Stimulated activated CD8-positive, alpha-beta memory T cell treated with anti-CD3 and anti-CD28 coated beads, Interleukin-15, amount 100 ng/mL, for 1 hour (primary cell): ENCODE measurements around the gene AGTPBP1.
A peak's percentile ranks its signal among the peaks of the same experiment; 100 is the strongest.
"Not testable (repeated sequence)": the region's sequence is repeated elsewhere in the genome, so short reads cannot be mapped to it uniquely, and the experiment has no call there.

ENCODE experiments used
- DNase-seq: peaks from one replicate; pipeline ENCODE4 v3.0.0-alpha.2; 2020; ENCODE audit warnings: low read depth

The AGTPBP1 gene, protein sequence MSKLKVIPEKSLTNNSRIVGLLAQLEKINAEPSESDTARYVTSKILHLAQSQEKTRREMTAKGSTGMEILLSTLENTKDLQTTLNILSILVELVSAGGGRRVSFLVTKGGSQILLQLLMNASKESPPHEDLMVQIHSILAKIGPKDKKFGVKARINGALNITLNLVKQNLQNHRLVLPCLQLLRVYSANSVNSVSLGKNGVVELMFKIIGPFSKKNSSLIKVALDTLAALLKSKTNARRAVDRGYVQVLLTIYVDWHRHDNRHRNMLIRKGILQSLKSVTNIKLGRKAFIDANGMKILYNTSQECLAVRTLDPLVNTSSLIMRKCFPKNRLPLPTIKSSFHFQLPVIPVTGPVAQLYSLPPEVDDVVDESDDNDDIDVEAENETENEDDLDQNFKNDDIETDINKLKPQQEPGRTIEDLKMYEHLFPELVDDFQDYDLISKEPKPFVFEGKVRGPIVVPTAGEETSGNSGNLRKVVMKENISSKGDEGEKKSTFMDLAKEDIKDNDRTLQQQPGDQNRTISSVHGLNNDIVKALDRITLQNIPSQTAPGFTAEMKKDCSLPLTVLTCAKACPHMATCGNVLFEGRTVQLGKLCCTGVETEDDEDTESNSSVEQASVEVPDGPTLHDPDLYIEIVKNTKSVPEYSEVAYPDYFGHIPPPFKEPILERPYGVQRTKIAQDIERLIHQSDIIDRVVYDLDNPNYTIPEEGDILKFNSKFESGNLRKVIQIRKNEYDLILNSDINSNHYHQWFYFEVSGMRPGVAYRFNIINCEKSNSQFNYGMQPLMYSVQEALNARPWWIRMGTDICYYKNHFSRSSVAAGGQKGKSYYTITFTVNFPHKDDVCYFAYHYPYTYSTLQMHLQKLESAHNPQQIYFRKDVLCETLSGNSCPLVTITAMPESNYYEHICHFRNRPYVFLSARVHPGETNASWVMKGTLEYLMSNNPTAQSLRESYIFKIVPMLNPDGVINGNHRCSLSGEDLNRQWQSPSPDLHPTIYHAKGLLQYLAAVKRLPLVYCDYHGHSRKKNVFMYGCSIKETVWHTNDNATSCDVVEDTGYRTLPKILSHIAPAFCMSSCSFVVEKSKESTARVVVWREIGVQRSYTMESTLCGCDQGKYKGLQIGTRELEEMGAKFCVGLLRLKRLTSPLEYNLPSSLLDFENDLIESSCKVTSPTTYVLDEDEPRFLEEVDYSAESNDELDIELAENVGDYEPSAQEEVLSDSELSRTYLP

DNA sequence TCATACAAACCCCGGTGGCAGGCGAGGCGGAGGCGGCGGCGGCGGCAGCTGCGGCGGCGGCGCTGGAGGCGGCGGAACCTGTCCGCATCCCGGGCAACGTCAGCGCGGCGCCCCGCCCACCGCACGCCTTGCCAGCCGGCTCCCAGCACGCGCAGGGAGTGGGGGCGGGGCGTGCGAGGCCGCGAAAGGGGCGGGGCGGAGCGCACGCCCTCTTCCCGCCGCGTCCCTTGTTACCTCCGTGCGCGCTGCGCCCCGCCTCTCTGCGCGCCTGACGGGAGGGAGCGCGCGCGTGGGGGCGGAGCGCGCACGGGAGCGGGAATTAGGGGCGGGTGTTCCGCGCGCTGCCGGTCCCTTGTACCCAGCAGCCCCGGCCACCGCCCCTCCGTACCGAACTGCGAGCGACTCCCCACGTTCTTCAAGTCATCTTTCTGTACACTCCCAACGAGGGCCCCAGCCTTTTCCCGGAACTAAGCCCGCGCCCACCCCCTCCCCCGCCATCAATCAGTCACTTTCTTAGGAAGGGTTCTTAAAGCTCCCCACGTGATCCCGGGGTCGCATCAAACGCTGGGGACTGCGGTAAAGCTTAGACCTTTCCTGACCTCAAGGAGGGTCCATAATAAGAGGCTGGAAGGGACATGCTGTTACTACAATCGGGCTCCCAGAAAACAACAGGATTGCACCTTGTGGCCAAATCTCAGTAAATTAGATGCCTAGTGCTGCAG, at the start of gene AGTPBP1:
Gene AGTPBP1, minus strand, starts transcription at position 80 of the 722 bp plus-strand sequence. CDS start 29,421 bp downstream, outside the sequence.
- DNase-seq: peak; percentile 92

DNA sequence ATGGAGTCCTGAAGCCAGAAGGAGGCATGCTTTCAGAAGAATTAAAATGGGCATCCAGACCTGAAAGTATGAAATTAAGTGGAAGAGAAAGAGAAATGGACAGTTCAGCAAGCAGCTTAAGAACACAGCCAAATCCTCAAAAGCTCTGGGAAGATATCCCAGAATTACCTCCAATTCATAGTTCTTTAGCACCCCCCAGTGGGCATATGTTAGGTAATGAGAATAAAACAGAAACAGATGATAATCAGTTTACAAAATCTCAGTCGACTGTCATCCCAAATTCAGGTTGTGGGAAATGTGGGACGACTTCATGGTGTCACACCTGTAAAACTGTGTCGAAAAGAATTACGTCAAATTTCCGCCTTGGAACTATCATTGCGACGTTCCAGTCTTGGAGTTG, 44.4 kb upstream of the AGTPBP1 start:
- DNase-seq: not testable (repeated sequence)

DNA sequence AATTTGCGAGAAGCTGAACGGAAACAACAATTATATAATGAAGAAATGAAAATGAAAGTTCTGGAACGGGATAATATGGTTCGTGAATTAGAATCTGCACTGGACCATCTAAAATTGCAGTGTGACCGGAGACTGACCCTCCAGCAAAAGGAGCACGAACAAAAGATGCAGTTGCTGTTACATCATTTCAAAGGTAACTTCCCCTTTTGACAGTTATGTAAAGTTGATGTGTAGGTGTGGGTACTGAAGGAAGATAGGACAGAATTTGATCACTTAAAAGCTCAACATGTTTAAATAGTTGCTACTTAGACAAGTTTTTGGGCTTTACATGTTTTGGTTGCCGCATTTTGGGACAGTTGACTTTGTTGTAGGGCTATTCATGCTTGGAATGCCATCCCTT, 32.1 kb upstream of the AGTPBP1 start:
- DNase-seq: not testable (repeated sequence)

DNA sequence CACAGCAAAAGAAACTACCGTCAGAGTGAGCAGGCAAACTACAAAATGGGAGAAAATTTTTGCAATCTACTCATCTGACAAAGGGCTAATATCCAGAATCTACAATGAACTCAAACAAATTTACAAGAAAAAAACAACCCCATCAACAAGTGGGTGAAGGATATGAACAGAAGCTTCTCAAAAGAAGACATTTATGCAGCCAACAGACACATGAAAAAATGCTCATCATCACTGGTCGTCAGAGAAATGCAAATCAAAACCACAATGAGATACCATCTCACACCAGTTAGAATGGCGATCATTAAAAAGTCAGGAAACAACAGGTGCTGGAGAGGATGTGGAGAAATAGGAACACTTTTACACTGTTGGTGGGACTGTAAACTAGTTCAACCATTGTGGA, 20.0 kb upstream of the AGTPBP1 start:
- DNase-seq: not testable (repeated sequence)

DNA sequence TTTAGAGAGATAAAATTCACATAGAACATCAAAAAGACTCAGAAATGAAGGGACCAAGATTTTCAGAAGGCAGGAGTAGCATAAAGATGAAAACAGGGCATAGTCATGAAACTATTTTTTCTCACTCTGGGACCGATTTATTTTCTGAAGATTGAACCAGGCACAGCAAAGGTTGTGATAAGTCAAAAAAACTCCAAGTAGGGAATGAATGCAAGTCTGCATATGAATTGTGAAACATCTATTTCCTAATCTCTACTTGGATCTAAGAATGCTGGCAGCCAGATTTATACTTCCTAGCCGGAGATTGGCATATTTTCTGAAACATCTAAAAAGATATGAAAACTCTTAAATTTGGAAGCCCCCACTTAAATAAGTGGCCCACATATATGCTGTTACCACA, 16.0 kb upstream of the AGTPBP1 start:
- not testable (repeated sequence) for DNase-seq

DNA sequence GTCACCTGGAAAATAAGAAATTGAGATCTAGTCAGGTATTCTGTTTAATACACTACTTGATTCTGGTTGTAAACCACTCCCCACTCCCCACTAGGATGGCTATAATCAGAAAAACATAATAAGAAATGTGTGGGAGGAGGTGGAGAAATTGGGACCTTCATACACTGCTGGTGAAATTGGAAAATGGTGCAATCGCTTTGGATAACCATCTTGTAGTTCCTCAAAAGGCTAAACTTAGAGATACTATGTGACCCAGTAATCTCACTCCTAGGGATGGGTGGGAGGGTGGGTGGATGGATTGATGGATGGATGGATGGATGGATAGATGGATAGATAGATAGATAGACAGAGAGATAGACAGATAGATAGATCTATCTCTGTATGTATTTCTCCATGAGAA, 14.5 kb upstream of the AGTPBP1 start:
- not testable (repeated sequence) for DNase-seq

DNA sequence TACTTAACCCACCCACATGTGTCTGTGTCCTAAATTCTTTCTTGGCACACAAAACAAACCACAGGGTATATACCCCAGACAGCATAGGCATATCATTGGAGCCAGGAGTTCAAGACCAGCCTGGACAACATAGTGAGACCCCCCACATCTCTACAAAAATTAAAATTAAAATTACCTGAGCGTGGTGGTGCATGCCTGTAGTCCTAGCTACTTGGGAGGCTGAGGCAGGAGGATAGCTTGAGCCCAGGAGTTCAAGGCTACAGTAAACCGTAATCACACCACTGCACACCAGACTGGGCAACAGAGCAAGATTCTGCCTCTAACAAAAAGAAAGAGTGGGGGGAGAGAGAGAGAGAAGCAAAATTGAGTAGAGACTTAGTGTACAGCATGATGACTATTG, 4.6 kb upstream of the AGTPBP1 start:
- no peak for DNase-seq

DNA sequence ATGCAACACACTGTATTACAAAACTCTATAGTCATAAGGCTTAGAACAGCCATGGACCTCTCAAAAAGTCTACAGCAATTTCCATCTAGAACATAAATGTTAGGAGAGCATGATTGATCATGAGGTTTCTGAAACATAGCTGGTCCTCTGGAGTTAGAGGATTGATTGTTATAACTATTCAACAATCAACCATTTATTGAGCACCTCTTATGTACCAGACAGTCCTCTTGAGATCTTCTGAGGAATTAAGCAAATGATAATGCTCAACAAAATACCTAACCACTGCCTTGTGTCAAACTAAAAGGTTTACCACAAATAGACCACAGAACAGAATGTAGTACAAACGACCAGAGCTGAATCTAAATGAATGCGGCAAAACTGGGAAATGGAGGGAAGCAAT, 3.4 kb upstream of the AGTPBP1 start:
- no peak for DNase-seq

DNA sequence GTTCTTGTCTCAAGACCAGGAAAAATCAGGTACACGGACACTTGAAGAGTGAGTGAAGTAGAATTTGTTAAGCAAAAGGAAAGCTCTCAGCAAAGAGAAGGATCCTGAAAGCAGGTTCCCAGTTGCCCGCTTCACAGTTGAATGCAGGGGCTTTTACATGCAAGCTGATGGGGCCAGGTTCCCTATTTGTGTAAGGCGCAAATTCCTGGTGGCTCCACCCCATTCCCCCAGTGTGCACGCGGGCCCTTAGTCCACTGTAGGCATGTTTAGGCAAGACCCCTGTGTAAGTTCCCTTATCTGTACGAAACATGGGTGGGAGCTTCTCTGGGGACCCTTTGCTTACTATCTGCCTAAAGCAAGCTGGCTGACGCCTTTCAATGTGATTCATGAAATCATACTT, 2.7 kb upstream of the AGTPBP1 start:
- no peak for DNase-seq

DNA sequence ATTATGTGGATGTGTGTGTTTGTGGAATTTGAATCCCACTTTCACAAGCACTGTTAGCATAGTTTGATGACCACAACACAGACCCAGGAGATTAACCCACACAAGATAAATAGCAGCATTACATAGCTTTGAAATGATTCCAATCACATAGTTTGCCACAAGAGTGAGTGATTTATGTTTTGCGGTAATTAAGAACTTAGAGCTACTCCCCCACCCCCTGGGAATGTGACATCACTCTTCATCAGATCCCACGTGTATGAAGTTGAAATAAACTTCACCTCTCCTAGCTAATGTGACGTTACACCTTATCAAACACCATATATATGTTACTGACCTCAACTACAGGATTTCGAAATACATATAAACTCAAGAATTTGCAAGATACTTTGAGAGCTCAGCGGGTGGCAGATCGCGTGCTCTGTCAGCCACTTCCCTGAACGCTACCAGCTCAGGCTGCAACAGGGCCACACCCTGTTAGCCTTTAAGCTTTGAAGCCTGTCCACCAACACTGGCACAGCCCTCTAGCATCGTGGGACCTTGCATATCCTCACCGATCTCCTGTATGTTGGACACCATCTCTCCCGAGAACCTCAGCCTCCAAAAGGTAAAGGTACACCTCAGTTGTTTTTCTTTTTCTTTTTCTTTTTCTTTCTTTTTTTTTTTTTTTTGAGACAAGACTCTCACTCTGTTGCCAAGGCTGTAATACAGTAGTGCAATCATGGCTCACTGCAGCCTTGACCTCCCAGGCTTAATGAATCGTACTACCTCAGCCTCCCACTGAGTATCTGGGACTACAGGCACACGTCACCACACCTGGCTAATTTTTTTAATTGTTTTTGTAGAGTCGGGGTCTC, 1.7 kb upstream of the AGTPBP1 start:
- DNase-seq: no peak

DNA sequence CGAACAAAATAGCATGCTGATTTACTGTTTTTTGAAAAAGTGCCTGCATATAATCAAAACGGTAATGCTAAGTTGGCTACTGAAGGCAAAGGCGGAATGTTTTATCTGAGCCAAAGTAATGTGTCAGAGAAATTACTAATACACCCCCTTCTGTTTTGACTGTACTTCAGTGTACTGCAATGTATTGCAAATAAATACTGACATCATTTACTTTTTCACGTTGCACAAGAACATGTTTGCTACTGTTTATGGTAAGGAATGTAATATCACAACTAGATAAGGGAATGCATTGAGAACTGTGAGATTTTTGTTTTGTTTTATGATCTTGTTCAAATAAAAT, 813 bp upstream of the AGTPBP1 start:
- no peak for DNase-seq

DNA sequence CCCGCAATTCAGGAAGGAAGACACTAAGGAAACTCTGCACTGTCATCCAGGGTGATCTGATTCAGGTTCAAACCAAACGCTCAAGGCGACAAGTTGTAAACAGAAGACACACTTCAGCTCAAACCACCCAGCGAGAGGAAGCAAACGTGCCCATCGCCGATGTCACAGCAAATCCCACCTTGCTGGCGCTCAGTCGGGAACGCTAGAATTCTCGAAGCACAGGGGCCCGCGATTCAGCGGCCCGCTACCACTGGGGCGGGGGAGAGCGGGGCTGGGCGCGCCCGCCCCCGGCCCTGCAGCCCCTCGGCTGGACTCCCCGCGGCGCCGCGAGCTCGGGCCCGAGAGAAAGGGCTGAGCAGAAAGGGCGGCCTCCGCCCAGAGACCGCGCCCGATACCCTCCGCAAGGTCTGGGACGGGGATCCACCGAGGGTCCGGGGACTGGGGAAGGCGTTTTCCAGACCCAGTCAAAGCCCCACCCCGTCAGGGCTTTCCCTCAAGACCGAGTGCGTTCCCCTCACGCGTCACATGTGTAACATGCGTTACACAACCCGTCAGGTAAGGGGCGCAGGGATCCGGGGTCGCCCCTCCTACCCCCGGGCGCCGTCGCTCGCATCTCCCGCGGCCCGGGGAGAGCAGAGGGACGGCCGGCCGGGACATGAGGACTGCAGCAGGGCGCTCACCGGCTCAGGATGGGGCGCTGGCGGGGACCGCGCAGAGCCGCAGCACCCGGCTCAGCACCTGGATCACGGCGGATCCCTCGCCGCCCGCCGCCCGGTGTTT, 469 bp downstream of the AGTPBP1 start:
- no peak for DNase-seq

DNA sequence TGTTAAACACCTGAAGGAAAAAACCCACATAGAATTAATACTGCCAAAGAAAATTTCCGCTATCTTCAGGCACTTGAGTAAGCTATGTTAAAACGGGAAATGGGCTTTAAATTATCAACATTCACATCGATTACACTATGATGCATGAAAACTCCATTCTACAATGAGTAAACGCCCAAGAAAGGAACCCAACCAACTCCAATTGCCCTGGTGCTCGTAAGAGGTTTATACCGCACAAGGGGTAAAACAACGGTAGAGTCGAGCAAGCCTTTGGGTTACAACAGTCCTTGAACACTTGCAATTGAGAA, 1.0 kb downstream of the AGTPBP1 start:
- DNase-seq: no peak

DNA sequence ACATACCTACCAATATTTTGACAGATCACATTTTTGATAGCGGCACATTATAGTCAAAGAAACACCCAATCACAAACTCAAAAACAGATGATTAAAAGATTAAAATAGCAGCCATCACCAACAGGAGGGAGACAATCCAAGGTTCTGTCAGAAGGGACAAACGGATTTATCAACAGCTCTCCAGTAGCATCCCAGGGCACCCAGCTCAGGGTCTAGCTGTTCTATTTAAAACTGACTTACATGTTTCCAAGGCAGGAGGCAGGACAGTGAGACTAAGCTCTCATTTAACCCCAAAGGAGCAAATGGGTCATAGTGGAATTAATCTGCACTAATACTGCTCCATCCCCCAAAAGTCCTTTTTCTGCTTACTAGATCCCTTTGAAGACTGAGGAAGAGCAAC, 3.2 kb downstream of the AGTPBP1 start:
- no peak for DNase-seq

DNA sequence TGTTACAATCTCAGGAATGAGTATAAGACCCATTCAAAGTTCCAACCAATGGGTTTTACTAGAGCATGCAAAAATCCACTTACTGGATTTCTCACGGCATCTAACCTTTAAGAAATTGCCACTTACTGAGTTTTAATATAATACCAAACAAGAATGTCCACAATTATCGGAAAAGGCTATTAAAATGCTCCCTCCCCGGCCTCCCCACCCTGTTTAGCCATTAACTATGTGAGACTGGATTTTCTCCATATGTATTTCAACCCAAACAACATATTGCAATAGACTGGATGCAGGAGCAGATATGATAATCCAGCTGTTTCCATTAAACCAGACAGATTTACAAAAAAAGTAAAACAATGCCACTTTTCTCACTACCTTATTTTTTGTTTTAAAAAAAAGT, 4.1 kb downstream of the AGTPBP1 start:
- no peak for DNase-seq

DNA sequence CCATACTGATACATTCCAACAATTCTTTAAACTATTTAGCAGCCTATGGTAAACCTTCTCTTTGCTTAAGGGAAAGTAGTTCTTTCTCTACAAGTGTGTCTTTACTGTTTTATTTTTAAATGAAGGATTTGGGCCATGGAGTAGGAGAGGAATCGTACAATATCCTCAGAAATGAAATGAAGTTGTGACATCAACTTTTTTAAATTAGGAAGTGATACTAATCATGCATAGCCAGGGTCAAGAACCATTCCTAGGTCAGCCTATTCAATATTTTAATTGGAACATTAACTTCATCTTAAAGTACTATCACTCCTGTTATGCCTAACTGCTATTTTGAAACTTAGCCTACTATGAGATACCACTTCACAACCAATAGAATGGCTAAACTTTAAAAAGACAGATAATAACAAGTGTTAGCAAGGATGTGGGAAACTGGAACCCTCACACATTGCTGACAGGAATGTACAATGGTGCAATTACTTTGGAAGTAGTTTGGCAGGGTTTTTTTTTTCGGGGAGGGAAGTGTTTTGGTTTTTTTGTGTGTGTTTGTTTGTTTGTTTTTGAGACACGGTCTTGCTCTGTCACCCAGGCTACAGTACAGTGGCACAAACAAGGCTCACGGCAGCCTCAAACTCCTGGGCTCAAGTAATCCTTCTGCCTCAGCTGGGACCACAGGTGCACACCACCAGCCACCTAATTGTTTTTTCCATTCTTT, 10.7 kb downstream of the AGTPBP1 start:
- no peak for DNase-seq

DNA sequence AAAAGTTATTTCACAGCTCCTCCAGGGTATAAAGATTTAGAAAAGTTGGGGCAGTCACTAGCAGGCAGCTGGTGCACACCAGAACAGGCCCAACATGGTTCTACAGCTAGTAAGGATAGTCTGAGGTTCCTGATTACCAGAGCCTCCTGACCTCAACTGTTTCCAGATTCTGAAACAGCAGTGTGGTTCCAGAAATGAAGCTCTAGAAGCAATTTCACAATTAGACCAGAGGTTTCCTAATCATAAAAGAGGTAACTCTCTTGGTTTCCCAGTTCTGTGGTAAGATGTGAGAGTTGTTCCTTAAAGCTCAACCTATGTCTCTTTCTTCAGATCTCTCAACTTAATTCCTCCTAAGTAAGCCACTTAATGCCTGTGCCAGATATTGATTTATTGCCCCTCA, 11.9 kb downstream of the AGTPBP1 start:
- no peak for DNase-seq

DNA sequence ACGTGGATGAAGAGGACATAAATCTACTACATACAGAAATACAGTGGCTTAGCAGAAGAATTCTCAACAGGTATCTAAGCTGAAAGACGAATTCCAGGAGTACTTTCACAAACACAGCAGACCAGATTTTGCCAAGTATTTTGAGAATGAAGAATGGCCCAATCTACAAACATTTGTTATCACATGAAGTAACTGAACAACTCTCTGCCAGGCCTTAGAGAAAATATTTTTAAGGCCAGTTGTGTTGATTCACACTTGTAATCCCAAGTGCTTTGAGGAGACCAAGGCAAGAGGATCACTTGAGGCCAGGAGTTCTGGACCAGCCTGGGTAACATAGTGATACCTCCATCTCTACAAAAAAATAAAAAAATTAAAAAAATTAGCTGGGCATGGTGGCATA, 14.3 kb downstream of the AGTPBP1 start:
- no peak for DNase-seq

DNA sequence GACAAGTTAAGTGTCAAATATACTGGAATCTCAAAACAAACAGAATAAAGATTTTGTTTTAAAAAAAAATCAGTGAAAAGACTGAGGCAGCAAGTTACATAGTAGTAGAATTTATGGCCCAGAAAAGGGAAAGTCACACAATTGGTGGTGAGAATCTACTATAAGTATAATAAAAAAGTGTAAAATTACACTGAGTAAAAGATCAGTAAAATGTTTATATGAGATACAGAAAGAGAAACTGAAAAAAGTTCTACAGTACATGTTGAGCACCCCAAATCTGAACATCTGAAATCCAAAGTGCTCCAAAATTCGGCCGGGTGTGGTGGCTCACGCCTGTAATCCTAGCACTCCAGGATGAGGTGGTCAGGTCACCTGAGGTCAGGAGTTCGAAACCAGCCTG, 15.0 kb downstream of the AGTPBP1 start:
- DNase-seq: no peak

DNA sequence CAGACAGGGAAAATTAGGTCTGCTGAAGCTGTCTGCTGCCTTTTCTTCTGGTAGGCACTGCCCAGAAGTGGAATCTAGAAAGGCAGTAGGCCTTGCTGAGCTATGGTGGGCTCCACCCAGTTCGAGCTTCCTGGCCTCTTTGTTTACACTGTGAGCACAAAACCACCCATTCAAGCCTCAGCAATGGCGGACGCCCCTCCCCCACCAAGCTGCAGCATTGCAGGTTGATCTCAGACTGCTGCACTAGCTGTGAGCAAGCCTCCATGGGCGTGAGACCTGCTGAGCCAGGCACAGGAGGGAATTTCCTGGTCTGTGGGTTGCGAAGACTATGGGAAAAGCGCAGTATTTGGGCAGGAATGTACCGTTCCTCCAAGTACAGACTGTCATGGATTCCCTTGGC, 18.5 kb downstream of the AGTPBP1 start:
- no peak for DNase-seq
